DND-41 (cell line): ENCODE results near the gene CDX2.
A peak's percentile ranks its signal among the peaks of the same experiment; 100 is the strongest.

Source experiments
- ATAC-seq: fragments of 200-7000 bp; cut with Tn5 transposase; 3 replicates; pipeline ENCODE4 v1.9.1; 2021; ENCODE audit warnings: low read depth; ENCODE audit not compliant: insufficient read depth
- DNase-seq: peaks from one replicate; pipeline ENCODE4 v3.0.0-alpha.2; 2020
- H2AFZ ChIP-seq: 2 replicates; pipeline ENCODE4 v1.6.0; 2012; ENCODE audit warnings: low read depth, low read length
- H3K27ac ChIP-seq: 2 replicates; pipeline ENCODE4 v1.5.1; 2012; ENCODE audit warnings: low read length, inconsistent platforms
- H3K27me3 ChIP-seq: fragments of 200-600 bp; sonication (generic); 2 replicates; pipeline ENCODE4 v1.6.0; 2012; ENCODE audit warnings: low read length, mild to moderate bottlenecking, inconsistent platforms; ENCODE audit not compliant: insufficient read depth, poor library complexity
- H3K36me3 ChIP-seq: 2 replicates; pipeline ENCODE4 v1.5.1; 2012; ENCODE audit warnings: low read length, inconsistent platforms; ENCODE audit not compliant: insufficient read depth
- H3K4me1 ChIP-seq: 2 replicates; pipeline ENCODE4 v1.5.1; 2012; ENCODE audit warnings: mild to moderate bottlenecking, low read length; ENCODE audit not compliant: insufficient read depth
- H3K4me2 ChIP-seq: 2 replicates; pipeline ENCODE4 v1.6.0; 2012; ENCODE audit warnings: mild to moderate bottlenecking, moderate library complexity, low read length, inconsistent platforms; ENCODE audit not compliant: insufficient read depth
- H3K4me3 ChIP-seq, 2 experiments: fragments of 200-600 bp in 1 of 2; shearing (Covaris generic) in 1 of 2; 2 replicates each; pipeline ENCODE4 v1.5.1; 2012 to 2016; ENCODE audit warnings: inconsistent platforms in 2 of 2, low read length in 2 of 2, mild to moderate bottlenecking in 2 of 2, low read depth in 1 of 2, moderate library complexity in 1 of 2
- H3K79me2 ChIP-seq: 2 replicates; pipeline ENCODE4 v1.6.0; 2012; ENCODE audit warnings: low read length, inconsistent platforms; ENCODE audit not compliant: insufficient read depth
- H3K9ac ChIP-seq: 2 replicates; pipeline ENCODE4 v1.6.0; 2012; ENCODE audit warnings: low read depth, mild to moderate bottlenecking, inconsistent platforms, low read length, moderate library complexity
- H3K9me3 ChIP-seq: 2 replicates; pipeline ENCODE4 v1.5.1; 2012; ENCODE audit warnings: low read length, moderate library complexity, mild to moderate bottlenecking, inconsistent platforms; ENCODE audit not compliant: insufficient read depth, severe bottlenecking
- H4K20me1 ChIP-seq: 2 replicates; pipeline ENCODE4 v1.6.0; 2012; ENCODE audit warnings: low read length; ENCODE audit not compliant: insufficient read depth
- EZH2 ChIP-seq: IDR thresholded peaks from 3 replicates; pipeline ENCODE4 v1.6.1; 2012; ENCODE audit warnings: borderline replicate concordance, low read depth, mild to moderate bottlenecking, moderate library complexity, low read length, inconsistent platforms; ENCODE audit not compliant: severe bottlenecking
- TF ChIP-seq, protein P1 (sequence below): IDR thresholded peaks from 2 replicates; pipeline ENCODE4 v1.5.1; 2012; ENCODE audit warnings: borderline replicate concordance, low read length, moderate library complexity, mild to moderate bottlenecking; ENCODE audit not compliant: poor library complexity, severe bottlenecking; ENCODE audit errors: extremely low read depth

CDX2 gene

DNA sequence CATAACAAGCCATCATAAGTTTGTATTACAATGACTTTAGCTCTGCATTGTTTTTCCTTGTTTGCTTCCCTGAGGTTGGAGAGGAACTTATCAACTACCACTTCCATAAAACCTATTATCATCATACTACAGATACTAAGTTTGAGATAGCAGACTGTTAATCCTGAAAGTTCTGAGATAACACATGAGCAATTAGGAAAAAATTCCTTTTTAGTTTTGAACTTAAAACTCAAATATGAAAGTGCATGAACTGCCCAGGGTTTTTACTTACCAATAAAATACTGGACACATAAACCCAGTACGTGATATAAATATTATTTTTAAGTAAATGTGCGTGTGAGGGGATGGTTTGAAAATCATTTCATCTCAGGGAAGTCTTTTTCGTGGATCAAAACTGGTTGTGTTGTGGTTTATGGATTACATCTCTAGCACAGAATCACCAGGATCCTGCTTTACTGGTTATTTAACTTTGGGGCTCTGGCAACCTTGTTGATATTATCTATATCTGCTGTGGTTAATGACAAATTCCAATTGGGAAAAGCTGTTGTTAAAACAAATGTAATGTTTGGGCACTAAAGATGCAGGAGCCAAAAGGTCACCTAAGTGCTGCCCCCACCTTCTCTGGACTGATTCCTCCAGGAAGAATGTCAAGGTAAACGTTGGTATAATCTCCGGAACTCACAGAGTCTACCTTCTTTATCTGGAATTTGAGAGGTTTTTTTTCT lies 12.4 kb downstream of the CDX2 start:
- DNase-seq (no peak), ATAC-seq (no peak)
- peaks cover 21% of the 10 kb centered on the region for H3K27me3 ChIP-seq
- no peak for TF ChIP-seq EZH2
- TF ChIP-seq, protein P1, sequence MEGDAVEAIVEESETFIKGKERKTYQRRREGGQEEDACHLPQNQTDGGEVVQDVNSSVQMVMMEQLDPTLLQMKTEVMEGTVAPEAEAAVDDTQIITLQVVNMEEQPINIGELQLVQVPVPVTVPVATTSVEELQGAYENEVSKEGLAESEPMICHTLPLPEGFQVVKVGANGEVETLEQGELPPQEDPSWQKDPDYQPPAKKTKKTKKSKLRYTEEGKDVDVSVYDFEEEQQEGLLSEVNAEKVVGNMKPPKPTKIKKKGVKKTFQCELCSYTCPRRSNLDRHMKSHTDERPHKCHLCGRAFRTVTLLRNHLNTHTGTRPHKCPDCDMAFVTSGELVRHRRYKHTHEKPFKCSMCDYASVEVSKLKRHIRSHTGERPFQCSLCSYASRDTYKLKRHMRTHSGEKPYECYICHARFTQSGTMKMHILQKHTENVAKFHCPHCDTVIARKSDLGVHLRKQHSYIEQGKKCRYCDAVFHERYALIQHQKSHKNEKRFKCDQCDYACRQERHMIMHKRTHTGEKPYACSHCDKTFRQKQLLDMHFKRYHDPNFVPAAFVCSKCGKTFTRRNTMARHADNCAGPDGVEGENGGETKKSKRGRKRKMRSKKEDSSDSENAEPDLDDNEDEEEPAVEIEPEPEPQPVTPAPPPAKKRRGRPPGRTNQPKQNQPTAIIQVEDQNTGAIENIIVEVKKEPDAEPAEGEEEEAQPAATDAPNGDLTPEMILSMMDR, result no peak
- H3K4me3 ChIP-seq, result no peak overlapping the region
- H3K4me2 ChIP-seq, result no peak overlapping the region
- H3K36me3 ChIP-seq, result no peaks in the 10 kb centered on the region
- no peaks in the 10 kb centered on the region for H3K79me2 ChIP-seq
- H2AFZ ChIP-seq, result no peak overlapping the region
- no peak overlapping the region for H3K9ac ChIP-seq
- H3K9me3 ChIP-seq, result no peaks in the 10 kb centered on the region
- H4K20me1 ChIP-seq, result no peaks in the 10 kb centered on the region
- no peak overlapping the region for H3K27ac ChIP-seq
- peaks cover 12% of the 10 kb centered on the region for H3K4me1 ChIP-seq

DNA sequence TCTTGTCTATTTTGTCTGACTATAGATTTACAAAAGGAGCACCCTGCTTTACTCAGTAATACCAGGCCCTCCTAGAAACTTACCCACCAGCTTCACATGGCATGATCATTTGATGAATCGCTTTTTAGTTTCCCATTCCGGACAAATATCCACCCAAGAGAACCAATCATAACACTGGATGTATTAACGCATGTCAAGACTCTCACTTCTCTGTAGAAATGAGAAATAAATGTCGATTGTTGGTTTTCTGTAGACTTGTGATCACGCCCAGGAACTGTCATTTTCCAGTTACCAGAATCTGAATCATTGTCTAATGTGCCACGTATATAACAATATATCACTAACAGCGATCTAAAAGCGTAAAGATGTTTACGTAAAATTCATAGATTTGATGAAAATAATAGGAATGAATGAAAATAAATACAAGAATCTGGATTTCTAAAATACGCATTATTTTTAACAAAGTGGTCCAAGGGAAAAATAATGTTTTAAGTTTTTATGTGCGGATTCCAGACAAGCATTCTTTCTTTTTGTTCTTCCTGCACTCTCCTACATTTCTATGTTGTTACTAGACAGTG lies 14.0 kb downstream of the CDX2 start:
- Histone ChIP-seq H3K27me3 (peaks cover 14% of the 10 kb centered on the region), H3K36me3 (no peaks in the 10 kb centered on the region), H3K9ac (no peak overlapping the region), H3K9me3 (no peaks in the 10 kb centered on the region), H4K20me1 (no peaks in the 10 kb centered on the region), H3K27ac (no peak overlapping the region), H3K4me2 (no peak overlapping the region), H3K4me1 (peaks cover 12% of the 10 kb centered on the region), H2AFZ (no peak overlapping the region), H3K4me3 (no peak overlapping the region), H3K79me2 (no peaks in the 10 kb centered on the region)
- no peak for ATAC-seq
- no peak for DNase-seq
- no peak for TF ChIP-seq EZH2
- TF ChIP-seq, protein P1, result no peak

DNA sequence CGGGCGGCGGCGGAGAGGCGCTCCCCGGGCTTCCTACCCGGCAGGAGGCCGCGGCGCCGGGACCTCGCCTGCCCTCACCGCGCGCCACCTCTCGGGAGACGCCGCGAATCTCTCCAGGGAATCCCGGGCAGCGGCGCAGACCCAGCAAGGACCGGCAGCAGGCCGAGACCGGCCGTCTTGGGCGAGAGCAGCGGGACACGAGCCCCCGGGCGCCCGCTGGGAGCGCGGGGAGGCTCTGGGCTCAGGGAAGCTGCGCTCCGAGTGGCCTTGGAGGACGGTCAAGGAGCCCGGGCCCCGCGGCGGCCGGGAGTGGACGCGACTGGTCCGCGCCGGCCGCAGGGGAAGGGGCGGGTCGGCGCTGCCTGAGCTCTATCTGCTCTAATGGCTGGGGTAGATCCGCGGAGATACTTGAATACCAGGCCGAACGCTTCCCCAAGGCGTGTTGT lies 14.7 kb downstream of the CDX2 start:
- H3K4me1 ChIP-seq, result peaks cover 12% of the 10 kb centered on the region
- H3K4me3 ChIP-seq, result no peak overlapping the region
- DNase-seq (no peak), ATAC-seq (no peak)
- H3K27me3 ChIP-seq, result peaks cover 12% of the 10 kb centered on the region
- no peaks in the 10 kb centered on the region for H3K79me2 ChIP-seq
- no peak overlapping the region for H3K27ac ChIP-seq
- peak overlapping the region; percentile 87 for H3K4me2 ChIP-seq
- TF ChIP-seq EZH2, result no peak
- TF ChIP-seq, protein P1, result no peak
- H3K9ac ChIP-seq, result peak overlapping the region; percentile 58; the same call in 1 of the 2 replicates
- no peaks in the 10 kb centered on the region for H4K20me1 ChIP-seq
- no peaks in the 10 kb centered on the region for H3K9me3 ChIP-seq
- H2AFZ ChIP-seq, result peak overlapping the region; percentile 84; the same call in 1 of the 2 replicates
- no peaks in the 10 kb centered on the region for H3K36me3 ChIP-seq
